Measurements from ENCODE around the gene RPRD2.

- TF ChIP-seq CTCF (IDR thresholded peaks at IDR 0.05) (no peak), EZH2 (IDR thresholded peaks at IDR 0.05; ENCODE audit: borderline replicate concordance, insufficient read depth, low read depth, low read length, poor library complexity, severe bottlenecking) (no peak)
Measured at GRCh38 chr1:150364231-150365003, 470 bp downstream of the RPRD2 start.
